ENCODE data around the gene RBP5.
"Not testable (repeated sequence)": the region's sequence is repeated elsewhere in the genome, so short reads cannot be mapped to it uniquely, and the experiment has no call there.

Gene RBP5

DNA sequence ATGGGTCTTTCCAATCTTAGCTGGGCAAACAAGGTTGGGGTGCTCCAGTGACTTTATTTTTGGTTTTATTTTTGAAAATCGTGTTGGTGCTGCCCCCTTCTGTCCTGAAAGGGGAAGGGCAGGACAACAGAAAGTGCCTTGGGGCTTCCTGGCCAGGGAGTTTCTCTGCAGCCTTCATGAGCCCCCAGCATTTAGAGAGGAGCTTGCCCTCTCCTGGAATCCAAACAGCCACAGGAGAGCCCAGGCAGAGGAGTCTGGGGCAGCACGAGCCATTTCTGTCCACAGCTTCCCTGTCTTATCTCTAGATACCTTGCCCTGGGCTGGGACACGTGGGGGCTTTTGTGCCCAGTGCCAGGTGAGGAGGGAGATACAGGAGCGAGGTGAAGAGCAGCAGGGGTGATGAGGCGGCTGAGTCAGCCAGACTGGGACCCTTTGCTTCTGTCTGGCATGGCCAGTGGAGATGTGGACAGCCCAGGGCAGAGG lies 15.3 kb downstream of the RBP5 start:
- no peak overlapping the region for H3K27ac ChIP-seq

DNA sequence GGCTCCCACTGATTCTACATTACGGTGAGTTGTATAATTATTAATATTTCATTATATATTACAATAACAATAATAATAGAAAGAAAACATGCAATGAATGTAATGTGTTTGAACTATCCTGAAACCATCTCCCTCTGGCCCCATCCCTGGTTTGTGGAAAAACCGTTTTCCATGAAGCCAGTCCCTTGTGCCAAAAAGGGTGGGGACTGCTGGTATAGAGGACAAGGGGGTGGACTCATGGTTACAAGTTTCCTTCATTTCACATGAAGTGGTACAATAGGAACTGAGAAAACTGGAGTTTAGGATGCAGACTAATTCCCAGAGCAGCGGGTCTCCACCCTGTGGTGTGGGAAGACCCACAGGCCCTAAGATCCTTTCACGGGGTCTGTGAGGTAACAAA lies 16.6 kb downstream of the RBP5 start:
- H3K27ac ChIP-seq = no peak overlapping the region
- TF ChIP-seq, protein P1, sequence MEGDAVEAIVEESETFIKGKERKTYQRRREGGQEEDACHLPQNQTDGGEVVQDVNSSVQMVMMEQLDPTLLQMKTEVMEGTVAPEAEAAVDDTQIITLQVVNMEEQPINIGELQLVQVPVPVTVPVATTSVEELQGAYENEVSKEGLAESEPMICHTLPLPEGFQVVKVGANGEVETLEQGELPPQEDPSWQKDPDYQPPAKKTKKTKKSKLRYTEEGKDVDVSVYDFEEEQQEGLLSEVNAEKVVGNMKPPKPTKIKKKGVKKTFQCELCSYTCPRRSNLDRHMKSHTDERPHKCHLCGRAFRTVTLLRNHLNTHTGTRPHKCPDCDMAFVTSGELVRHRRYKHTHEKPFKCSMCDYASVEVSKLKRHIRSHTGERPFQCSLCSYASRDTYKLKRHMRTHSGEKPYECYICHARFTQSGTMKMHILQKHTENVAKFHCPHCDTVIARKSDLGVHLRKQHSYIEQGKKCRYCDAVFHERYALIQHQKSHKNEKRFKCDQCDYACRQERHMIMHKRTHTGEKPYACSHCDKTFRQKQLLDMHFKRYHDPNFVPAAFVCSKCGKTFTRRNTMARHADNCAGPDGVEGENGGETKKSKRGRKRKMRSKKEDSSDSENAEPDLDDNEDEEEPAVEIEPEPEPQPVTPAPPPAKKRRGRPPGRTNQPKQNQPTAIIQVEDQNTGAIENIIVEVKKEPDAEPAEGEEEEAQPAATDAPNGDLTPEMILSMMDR (conservative IDR thresholded peaks at IDR 0.05) = no peak

More for the DNA sequence above, 15.3 kb downstream of the RBP5 start:
- TF ChIP-seq, protein P1 (conservative IDR thresholded peaks at IDR 0.05) = peak; percentile 92

DNA sequence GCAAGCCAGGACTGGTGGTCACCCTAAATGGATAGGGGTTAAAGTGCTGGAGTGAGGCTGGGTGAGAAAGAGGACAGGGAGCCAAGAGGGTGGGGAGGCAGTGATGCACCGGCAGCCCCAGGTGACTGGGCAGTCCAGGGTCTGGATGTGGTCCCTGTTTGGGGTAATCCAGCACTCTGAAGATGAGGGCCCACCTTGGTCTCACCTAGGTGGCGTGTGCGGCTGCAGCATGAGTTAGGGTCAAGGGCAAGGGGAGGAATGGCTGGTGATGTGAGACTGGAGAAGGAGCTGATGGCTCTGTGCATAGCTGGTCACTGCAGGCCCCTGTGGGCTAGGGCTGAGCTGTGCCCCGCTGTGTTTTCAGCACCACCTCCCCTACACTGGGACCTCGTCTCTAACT lies 18.0 kb downstream of the RBP5 start:
- H3K27ac ChIP-seq = no peak overlapping the region
- TF ChIP-seq, protein P1 (conservative IDR thresholded peaks at IDR 0.05) = no peak

DNA sequence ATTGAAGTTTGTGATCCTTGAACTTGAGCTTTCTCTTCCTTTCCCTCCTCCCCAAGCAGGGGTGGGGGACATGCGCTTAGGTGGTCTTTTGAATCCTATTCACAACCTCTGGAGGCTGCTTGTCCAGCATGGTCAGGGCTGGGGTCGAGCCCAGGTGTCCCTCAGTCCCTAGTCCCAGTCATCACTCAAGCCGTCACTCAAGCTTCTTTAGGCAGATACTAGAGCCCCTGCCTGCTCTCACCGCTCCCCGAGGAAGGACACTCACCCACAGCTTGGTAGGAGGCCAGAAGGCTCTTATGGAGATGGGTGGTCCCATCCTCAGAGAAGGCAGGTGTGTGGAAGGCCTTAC lies 19.1 kb downstream of the RBP5 start:
- TF ChIP-seq, protein P1 (conservative IDR thresholded peaks at IDR 0.05) = 0 out of 2 replicates have a peak, but pooled peaks have one; percentile 14
- H3K27ac ChIP-seq = peak overlapping the region; percentile 78

DNA sequence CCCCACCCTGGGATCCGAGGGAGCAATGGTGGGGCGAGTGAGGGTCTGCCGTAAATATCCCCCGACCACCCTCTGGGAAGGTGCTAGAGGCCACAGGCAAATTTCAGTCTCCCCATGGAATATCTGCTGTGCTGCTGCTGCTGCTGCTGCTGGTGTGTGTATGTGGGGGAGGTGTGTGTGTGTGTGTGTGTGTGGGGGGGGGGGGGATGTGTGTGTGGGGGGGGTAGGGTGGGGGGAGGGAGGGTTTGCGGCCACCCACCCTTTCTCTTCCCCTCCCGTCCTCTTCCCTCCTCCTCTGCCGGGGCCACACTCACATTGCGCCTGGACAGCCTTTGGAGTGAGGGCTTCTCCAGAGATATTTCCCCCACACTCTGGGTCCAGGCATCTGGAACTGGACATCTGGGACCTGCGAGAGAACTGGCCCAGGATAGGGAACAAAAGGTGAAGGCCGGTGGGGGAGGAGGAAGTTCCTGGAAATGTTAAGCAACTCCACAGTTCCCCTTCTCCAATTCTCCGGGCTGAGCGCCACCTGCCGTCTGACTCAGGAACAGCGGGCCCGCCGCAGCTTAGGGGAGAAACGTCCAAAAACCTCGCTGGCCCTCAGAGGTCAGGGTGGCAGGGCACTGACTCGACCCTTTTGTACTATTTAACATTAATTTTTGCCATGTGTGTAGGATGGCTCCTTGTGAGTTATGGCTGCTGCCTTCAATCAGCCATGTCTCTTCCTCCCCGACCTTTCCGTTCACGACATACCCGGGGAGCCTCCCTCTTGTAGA lies 19.7 kb downstream of the RBP5 start, which contains the start of gene C1RL:
Gene C1RL, minus strand, starts transcription at position 419 of the 776 bp plus-strand sequence. Its CDS starts 34 bp downstream, at position 385.
- peak within 1 kb of the TSS; percentile 78 for H3K27ac ChIP-seq
- TF ChIP-seq, protein P1 (conservative IDR thresholded peaks at IDR 0.05) = peak; percentile 98

DNA sequence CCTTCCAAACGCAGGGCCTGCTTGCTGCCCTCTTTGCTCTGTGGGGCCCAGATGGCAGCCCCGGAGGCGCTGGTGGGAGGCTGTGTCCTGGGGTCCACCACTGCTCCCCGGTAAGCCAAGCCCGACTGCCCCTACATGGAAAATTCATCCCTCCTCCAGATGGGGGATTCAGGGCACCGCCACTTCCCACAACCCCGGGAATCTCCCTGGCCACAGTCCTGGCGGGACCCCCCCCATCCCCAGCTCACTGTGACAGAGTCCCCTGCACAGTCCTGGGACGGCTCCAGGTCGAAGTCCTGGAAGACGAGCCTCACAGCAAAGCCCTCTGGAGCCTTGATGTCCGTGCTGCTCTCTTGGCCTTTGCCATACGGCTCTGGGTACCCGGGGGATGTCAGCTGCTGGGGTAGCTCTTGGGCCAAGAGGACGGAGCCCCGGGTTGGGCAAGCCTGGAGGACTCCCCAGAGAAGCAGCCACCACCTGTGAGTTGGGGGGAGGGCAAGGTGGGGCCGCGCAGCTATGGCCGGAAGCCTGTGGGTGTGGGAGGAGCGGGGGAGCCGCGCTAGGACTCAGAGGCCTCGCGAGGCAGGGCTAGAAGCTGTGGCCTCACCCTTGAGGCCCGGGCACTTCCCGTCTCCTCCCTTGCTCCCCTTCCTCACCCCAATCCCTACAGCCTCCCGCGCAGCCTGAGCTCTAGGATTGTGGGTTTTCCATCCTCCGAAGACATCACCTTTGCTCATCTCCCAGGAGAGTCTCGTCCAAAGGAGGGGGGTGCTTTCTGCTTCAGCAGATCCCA lies 20.5 kb downstream of the RBP5 start:
- TF ChIP-seq, protein P1 (conservative IDR thresholded peaks at IDR 0.05) = no peak
- peak overlapping the region; percentile 78 for H3K27ac ChIP-seq

DNA sequence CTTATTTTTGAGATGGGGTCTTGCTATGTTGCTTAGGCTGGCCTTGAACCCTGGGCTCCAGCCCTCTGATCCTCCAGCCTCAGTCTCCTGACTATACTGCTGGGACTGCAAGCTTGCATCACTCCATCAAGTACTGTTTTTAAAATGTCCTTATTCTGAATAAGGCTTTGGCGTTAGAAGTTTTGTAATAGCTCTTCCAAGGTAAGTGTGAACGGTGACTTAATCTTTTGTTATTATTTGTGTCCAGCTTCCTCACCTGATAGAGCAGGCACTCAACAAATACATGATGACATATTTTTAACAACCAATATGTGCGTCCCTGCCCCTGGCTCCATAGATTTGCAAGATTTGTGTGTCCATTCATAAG lies 21.1 kb downstream of the RBP5 start:
- peak overlapping the region; percentile 78 for H3K27ac ChIP-seq
- TF ChIP-seq, protein P1 (conservative IDR thresholded peaks at IDR 0.05) = no peak

DNA sequence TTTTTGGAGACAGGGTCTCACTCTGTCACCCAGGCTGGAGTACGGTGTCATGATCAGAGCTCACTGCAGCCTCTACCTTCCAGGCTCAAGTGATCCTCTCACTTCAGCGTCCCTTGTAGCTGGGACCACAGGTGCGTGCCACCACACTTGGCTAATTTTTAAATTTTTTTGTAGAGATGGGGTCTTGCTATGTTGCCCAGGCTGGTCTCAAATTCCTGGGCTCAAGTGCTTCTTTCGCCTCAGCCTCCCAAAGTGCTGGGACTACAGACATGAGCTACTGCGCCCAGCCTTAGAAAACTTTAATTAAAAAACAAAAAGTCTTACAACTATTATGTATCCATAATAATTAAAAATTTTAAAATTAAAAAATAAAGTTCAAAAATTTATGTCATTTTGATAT lies 21.5 kb downstream of the RBP5 start:
- not testable (repeated sequence) for H3K27ac ChIP-seq
